Neural cell (in vitro differentiated cells): ENCODE results near the gene HMGCS2. TPM values are rescaled to one million over a fixed set of nuclear protein-coding genes. Genes with fewer than 3 reads are reported as not detected.

Source experiments
- H2AFZ ChIP-seq: fragments of 200-600, 300-800 bp; sonication (generic), shearing (Covaris generic); 2 replicates; pipeline ENCODE4 v1.6.0; 2014; ENCODE audit warnings: low read depth, mild to moderate bottlenecking, antibody characterized with exemption, low read length, moderate library complexity
- H3F3A ChIP-seq: fragments of 200-600 bp; shearing (Covaris generic); 2 replicates; pipeline ENCODE4 v1.6.1; 2016; ENCODE audit warnings: mild to moderate bottlenecking, moderate library complexity, mixed read lengths, antibody characterized with exemption, low read length; ENCODE audit not compliant: insufficient read depth, poor library complexity, severe bottlenecking
- H3K27ac ChIP-seq: fragments of 200-600, 300-800 bp; sonication (generic), shearing (Covaris generic); 2 replicates; pipeline ENCODE4 v1.5.1; 2014; ENCODE audit warnings: mild to moderate bottlenecking, low read length, moderate library complexity
- H3K27me3 ChIP-seq: fragments of 300-800, 200-600 bp; sonication (generic), shearing (Covaris generic); 2 replicates; pipeline ENCODE4 v1.6.0; 2014; ENCODE audit warnings: mild to moderate bottlenecking, low read depth, low read length, moderate library complexity; ENCODE audit not compliant: insufficient read depth
- H3K36me3 ChIP-seq: fragments of 300-800, 200-600 bp; sonication (generic), shearing (Covaris generic); 2 replicates; pipeline ENCODE4 v1.5.1; 2014; ENCODE audit warnings: mild to moderate bottlenecking, antibody characterized with exemption, low read length, moderate library complexity; ENCODE audit not compliant: insufficient read depth
- H3K4me2 ChIP-seq: fragments of 300-800, 200-600 bp; sonication (generic), shearing (Covaris generic); 2 replicates; pipeline ENCODE4 v1.6.0; 2014; ENCODE audit warnings: mild to moderate bottlenecking, low read length
- H3K4me3 ChIP-seq: fragments of 300-800, 200-600 bp; sonication (generic), shearing (Covaris generic); 2 replicates; pipeline ENCODE4 v1.5.1; 2014; ENCODE audit warnings: mild to moderate bottlenecking, low read length, moderate library complexity
- H3K79me2 ChIP-seq: fragments of 200-600 bp; shearing (Covaris generic); replicated peaks from 2 replicates; pipeline ENCODE4 v1.6.0; 2014; ENCODE audit warnings: mild to moderate bottlenecking, low read length, moderate library complexity; ENCODE audit not compliant: insufficient read depth
- H3K9ac ChIP-seq: fragments of 300-800, 200-600 bp; sonication (generic), shearing (Covaris generic); 2 replicates; pipeline ENCODE4 v1.6.1; 2016; ENCODE audit warnings: mild to moderate bottlenecking, low read length, mixed read lengths
- H3K9me2 ChIP-seq: fragments of 200-600 bp; shearing (Covaris generic); 2 replicates; pipeline ENCODE4 v1.6.1; 2016; ENCODE audit warnings: mild to moderate bottlenecking, low read length, mixed read lengths; ENCODE audit not compliant: insufficient read depth
- H3K9me3 ChIP-seq: fragments of 200-600, 300-800 bp; sonication (generic), shearing (Covaris generic); 2 replicates; pipeline ENCODE4 v1.6.1; 2016; ENCODE audit warnings: mild to moderate bottlenecking, mixed run types, low read length, moderate library complexity, mixed read lengths
- H4K20me1 ChIP-seq: fragments of 200-600 bp; shearing (Covaris generic); 2 replicates; pipeline ENCODE4 v1.6.1; 2016; ENCODE audit warnings: mild to moderate bottlenecking, mixed run types; ENCODE audit not compliant: insufficient read depth
- CTCF ChIP-seq: fragments of 450-650 bp; IDR thresholded peaks from 2 replicates; pipeline ENCODE4 v1.5.1; 2014; ENCODE audit warnings: antibody characterized with exemption, mild to moderate bottlenecking, moderate library complexity; ENCODE audit not compliant: poor library complexity, severe bottlenecking
- EP300 ChIP-seq: fragments of 450-650 bp; conservative IDR thresholded peaks from 2 replicates; pipeline ENCODE4 v1.6.1; 2014; ENCODE audit warnings: antibody characterized with exemption, mild to moderate bottlenecking, moderate library complexity; ENCODE audit not compliant: poor library complexity, severe bottlenecking
- EZH2 ChIP-seq: fragments of 200-600, 300-800 bp; shearing (Covaris generic), sonication (generic); IDR thresholded peaks from 2 replicates; pipeline ENCODE4 v1.6.1; 2014; ENCODE audit warnings: antibody characterized with exemption, low read length, borderline replicate concordance, mild to moderate bottlenecking; ENCODE audit not compliant: insufficient read depth, poor library complexity, severe bottlenecking
- MXI1 ChIP-seq: fragments of 450-650 bp; conservative IDR thresholded peaks from 2 replicates; pipeline ENCODE4 v1.6.1; 2014; ENCODE audit warnings: antibody characterized with exemption, mild to moderate bottlenecking; ENCODE audit not compliant: poor library complexity, severe bottlenecking
- POLR2AphosphoS5 ChIP-seq: IDR thresholded peaks from 2 replicates; pipeline ENCODE4 v1.6.1; 2012
- RAD21 ChIP-seq: fragments of 450-650 bp; conservative IDR thresholded peaks from 2 replicates; pipeline ENCODE4 v1.6.1; 2014; ENCODE audit warnings: antibody characterized with exemption, mild to moderate bottlenecking, moderate library complexity
- REST ChIP-seq: IDR thresholded peaks from 2 replicates; pipeline ENCODE4 v1.6.1; 2012; ENCODE audit warnings: borderline replicate concordance
- TAF1 ChIP-seq: IDR thresholded peaks from 2 replicates; pipeline ENCODE4 v1.6.1; 2012; ENCODE audit warnings: low read depth
- polyA plus RNA-seq: library from polyadenylated mRNA; depleted of rRNA; stranded (reverse); fragments of >200 nt; gene quantifications from 2 replicates; pipeline ENCODE4 v1.2.3, GENCODE V29; 2014

HMGCS2 gene
- polyA plus RNA-seq, 1 donor from 2014 or later = not detected

DNA sequence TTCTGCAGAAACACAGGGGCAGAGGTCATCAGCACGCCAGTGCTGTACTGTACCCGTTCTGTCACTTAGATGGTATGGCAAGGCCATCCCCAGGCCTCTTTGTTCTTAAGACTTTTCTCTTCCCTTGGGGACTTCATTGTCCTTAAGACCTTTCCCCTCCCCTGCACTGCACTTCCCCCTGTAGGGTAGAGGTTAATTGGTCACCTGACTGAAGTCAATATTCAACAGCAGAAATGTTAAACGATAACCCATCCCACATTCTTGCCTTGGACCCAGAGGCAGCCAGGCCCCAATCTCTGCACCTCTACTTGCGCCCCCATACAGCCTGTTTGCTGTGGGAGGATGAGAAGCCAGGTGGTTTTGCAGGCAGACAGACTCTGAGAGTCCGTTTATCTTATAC is 46.8 kb downstream of the HMGCS2 start:
- Histone ChIP-seq H3K79me2 (peaks cover 19% of the 10 kb centered on the region), H3K9me3 (no peaks in the 10 kb centered on the region), H2AFZ (no peak overlapping the region), H3K4me3 (no peak overlapping the region), H3K36me3 (no peaks in the 10 kb centered on the region), H4K20me1 (no peaks in the 10 kb centered on the region), H3K4me2 (no peak overlapping the region), H3K9ac (no peak overlapping the region), H3K27me3 (no peaks in the 10 kb centered on the region), H3K9me2 (no peaks in the 10 kb centered on the region), H3K27ac (no peak overlapping the region), H3F3A (no peaks in the 10 kb centered on the region)
- no peak for TF ChIP-seq REST
- TF ChIP-seq MXI1 = no peak
- TF ChIP-seq TAF1 = no peak
- no peak for TF ChIP-seq CTCF
- TF ChIP-seq POLR2AphosphoS5 = no peak

GRCh38 chr1:119720866-119721440 is 47.8 kb downstream of the HMGCS2 start:
- Histone ChIP-seq H3K27ac (no peak overlapping the region), H3F3A (no peaks in the 10 kb centered on the region), H2AFZ (no peak overlapping the region), H3K4me3 (no peak overlapping the region), H3K9ac (no peak overlapping the region), H3K4me2 (no peak overlapping the region), H3K9me3 (no peaks in the 10 kb centered on the region), H3K9me2 (no peaks in the 10 kb centered on the region), H3K79me2 (peaks cover 23% of the 10 kb centered on the region), H3K36me3 (no peaks in the 10 kb centered on the region), H3K27me3 (no peaks in the 10 kb centered on the region), H4K20me1 (no peaks in the 10 kb centered on the region)
- TF ChIP-seq MXI1 = no peak
- no peak for TF ChIP-seq RAD21
- no peak for TF ChIP-seq TAF1
- no peak for TF ChIP-seq EP300
- TF ChIP-seq REST = no peak
- TF ChIP-seq CTCF = no peak
- no peak for TF ChIP-seq EZH2
